ENCODE results near the gene OSBPL9. TPM values are rescaled to one million over a fixed set of nuclear protein-coding genes. Genes with fewer than 3 reads are reported as not detected.

Gene OSBPL9
- total and polyA plus RNA-seq, 9 of the 15 experiments (the other 6 are each of a cell fraction or from before 2014, with no cell fraction given): 43.9 to 217 (median 170) TPM

GRCh38 chr1:51605961-51606723 is 10.8 kb upstream of the OSBPL9 start (continued):
- TF ChIP-seq NKRF (IDR thresholded peaks at IDR 0.05; ENCODE audit: borderline replicate concordance): no peak
- TF ChIP-seq HES1 (IDR thresholded peaks at IDR 0.05; ENCODE audit: low read depth): no peak
- TF ChIP-seq SMARCB1 (IDR thresholded peaks at IDR 0.05; ENCODE audit: insufficient read length, low read depth): no peak
- TF ChIP-seq ZNF586 (CRISPR knock-in tag; conservative IDR thresholded peaks at IDR 0.05): no peak
- no peak for TF ChIP-seq DNMT1 (IDR thresholded peaks at IDR 0.05)
- TF ChIP-seq ZBTB40 (IDR thresholded peaks at IDR 0.05): 0 out of 2 replicates have a peak, but pooled peaks have one; percentile 22
- TF ChIP-seq ZBTB40 (CRISPR knock-in tag; IDR thresholded peaks at IDR 0.05): no peak
- no peak for TF ChIP-seq ZNF695 (CRISPR knock-in tag; IDR thresholded peaks at IDR 0.05)
- 0 out of 2 replicates have a peak, but pooled peaks have one; percentile 38 for TF ChIP-seq ZBTB2 (IDR thresholded peaks at IDR 0.05)
- TF ChIP-seq ZNF224 (CRISPR knock-in tag; IDR thresholded peaks at IDR 0.05): no peak
- no peak for TF ChIP-seq ESRRB (CRISPR knock-in tag; IDR thresholded peaks at IDR 0.05; ENCODE audit: borderline replicate concordance)
- no peak for TF ChIP-seq ZNF830 (CRISPR knock-in tag; IDR thresholded peaks at IDR 0.05)
- no peak for TF ChIP-seq SREBF2 (CRISPR knock-in tag; IDR thresholded peaks at IDR 0.05)
- TF ChIP-seq DIDO1 (tag; IDR thresholded peaks at IDR 0.05; ENCODE audit: low read depth): no peak
